SK-N-SH (cell line): ENCODE data around the gene BTBD9. TPM values are rescaled to one million over a fixed set of nuclear protein-coding genes. Genes with fewer than 3 reads are reported as not detected.

Experiments used
- CTCF ChIA-PET: fragments of 300-600, 350-600 bp; formaldehyde crosslinking; extraction: SDS; loops from one replicate; lab custom pipeline; 2021; lab: Yijun Ruan, JAX
- POLR2A ChIA-PET: fragments of 350-600 bp; sonication (Branson Sonifier 250); formaldehyde crosslinking; extraction: SDS; loops from one replicate; lab custom pipeline; 2020; ENCODE audit warnings: antibody characterized with exemption, inconsistent platforms; lab: Yijun Ruan, JAX
- DNase-seq: peaks from one replicate; pipeline ENCODE4 v3.0.0; 2012
- H2AFZ ChIP-seq: fragments of 200-600 bp; sonication (generic); 2 replicates; pipeline ENCODE4 v1.8.1; 2016; ENCODE audit warnings: antibody characterized with exemption, mild to moderate bottlenecking, low read depth
- H3F3A ChIP-seq: fragments of 200-600 bp; sonication (generic); replicated peaks from 2 replicates; pipeline ENCODE3; 2016; ENCODE audit warnings: antibody characterized with exemption, mild to moderate bottlenecking; ENCODE audit not compliant: insufficient read depth
- H3K27ac ChIP-seq, 2 experiments: fragments of 200-500 bp in 1 of 2; fragments of 200-600 bp in 1 of 2; sonication (Bioruptor generic) in 1 of 2; sonication (generic), shearing (Covaris generic) in 1 of 2; 2 replicates each; pipeline versions ENCODE4 v1.5.1 to v1.6.1; 2014 to 2016; ENCODE audit warnings: low read depth in 2 of 2, inconsistent platforms in 1 of 2, low read length in 1 of 2, mild to moderate bottlenecking in 1 of 2, mixed read lengths in 1 of 2
- H3K27me3 ChIP-seq: fragments of 200-600 bp; sonication (generic), shearing (Covaris generic); 2 replicates; pipeline ENCODE4 v1.6.1; 2016; ENCODE audit warnings: mixed run types; ENCODE audit not compliant: insufficient read depth
- H3K36me3 ChIP-seq, 2 experiments: fragments of 200-500 bp in 1 of 2; fragments of 200-600 bp in 1 of 2; sonication (Bioruptor generic) in 1 of 2; sonication (generic) in 1 of 2; replicated peaks in 1 of 2; 2 replicates each; pipeline versions ENCODE3 to v1.5.1; 2014 to 2016; ENCODE audit warnings: low read length in 1 of 2, mild to moderate bottlenecking in 1 of 2; ENCODE audit not compliant: insufficient read depth in 2 of 2, control insufficient read depth in 1 of 2
- H3K4me1 ChIP-seq, 2 experiments: fragments of 200-500 bp in 1 of 2; fragments of 200-600 bp in 1 of 2; sonication (Bioruptor generic) in 1 of 2; sonication (generic), shearing (Covaris generic) in 1 of 2; 2 replicates each; pipeline versions ENCODE4 v1.5.1 to v1.6.1; 2014 to 2016; ENCODE audit warnings: low read depth in 1 of 2, low read length in 1 of 2, mixed run types in 1 of 2; ENCODE audit not compliant: insufficient read depth in 2 of 2, control insufficient read depth in 1 of 2
- H3K4me2 ChIP-seq: fragments of 200-600 bp; sonication (generic), shearing (Covaris generic); 2 replicates; pipeline ENCODE4 v1.6.1; 2017; ENCODE audit warnings: mixed run types
- H3K4me3 ChIP-seq, 2 experiments: fragments of 200-500 bp in 1 of 2; fragments of 200-600 bp in 1 of 2; sonication (Bioruptor generic) in 1 of 2; sonication (generic), shearing (Covaris generic) in 1 of 2; 2 replicates each; pipeline versions ENCODE4 v1.5.1 to v1.8.1; 2014 to 2016; ENCODE audit warnings: low read depth in 2 of 2, inconsistent platforms in 1 of 2, low read length in 1 of 2, mild to moderate bottlenecking in 1 of 2, mixed read lengths in 1 of 2, moderate library complexity in 1 of 2
- H3K79me2 ChIP-seq: fragments of 200-600 bp; sonication (generic); 2 replicates; pipeline ENCODE4 v1.8.1; 2017; ENCODE audit warnings: mild to moderate bottlenecking; ENCODE audit not compliant: insufficient read depth
- H3K9ac ChIP-seq: fragments of 200-600 bp; sonication (generic); 2 replicates; pipeline ENCODE4 v1.6.1; 2017; ENCODE audit warnings: mixed run types
- H3K9me2 ChIP-seq: fragments of 200-600 bp; sonication (generic); 2 replicates; pipeline ENCODE4 v1.6.1; 2017; ENCODE audit warnings: mixed run types
- H3K9me3 ChIP-seq: fragments of 200-600 bp; sonication (generic); 2 replicates; pipeline ENCODE4 v1.6.1; 2017; ENCODE audit warnings: mixed run types, mild to moderate bottlenecking, moderate library complexity
- H4K20me1 ChIP-seq: fragments of 200-600 bp; sonication (generic); 2 replicates; pipeline ENCODE4 v1.6.1; 2017; ENCODE audit warnings: mild to moderate bottlenecking, mixed run types; ENCODE audit not compliant: insufficient read depth
- EZH2phosphoT487 ChIP-seq: fragments of 200-600 bp; sonication (generic); IDR thresholded peaks from 2 replicates; pipeline ENCODE4 v1.6.1; 2017; ENCODE audit warnings: low read depth, mixed run types, mild to moderate bottlenecking, antibody characterized with exemption, moderate library complexity, borderline replicate concordance
- JUND ChIP-seq: IDR thresholded peaks from 2 replicates; pipeline ENCODE4 v1.4.0; 2012
- NRF1 ChIP-seq: IDR thresholded peaks from 2 replicates; pipeline ENCODE4 v1.6.1; 2012; ENCODE audit warnings: low read depth, mild to moderate bottlenecking, low read length
- PBX3 ChIP-seq: IDR thresholded peaks from 2 replicates; pipeline ENCODE4; 2012
- RXRA ChIP-seq: IDR thresholded peaks from 2 replicates; pipeline ENCODE4 v1.4.0; 2012; ENCODE audit warnings: low read depth, mild to moderate bottlenecking, borderline replicate concordance
- TCF12 ChIP-seq: IDR thresholded peaks from 2 replicates; pipeline ENCODE4 v1.4.0; 2012
- WGBS: methylation state at CpG from one replicate; pipeline ENCODE4 v1.1.6; 2017; ENCODE audit warnings: low lambda C conversion rate; 5-methylcytosine and 5-hydroxymethylcytosine counted together
- polyA plus RNA-seq, 3 experiments: library from polyadenylated mRNA; depleted of rRNA; stranded (reverse); fragments of >200 nt; gene quantifications; 2 replicates each; pipeline ENCODE4 v1.2.3, GENCODE V29; 2012
- TF ChIP-seq, protein P1 (sequence below): fragments of 200-600 bp; sonication (generic); IDR thresholded peaks from 2 replicates; pipeline ENCODE4 v1.6.1; 2017; ENCODE audit warnings: antibody characterized with exemption, mild to moderate bottlenecking, moderate library complexity

BTBD9 gene
- polyA plus RNA-seq, 1 of the 3 experiments (the other 2 are of a cell fraction): 2.2 TPM

DNA sequence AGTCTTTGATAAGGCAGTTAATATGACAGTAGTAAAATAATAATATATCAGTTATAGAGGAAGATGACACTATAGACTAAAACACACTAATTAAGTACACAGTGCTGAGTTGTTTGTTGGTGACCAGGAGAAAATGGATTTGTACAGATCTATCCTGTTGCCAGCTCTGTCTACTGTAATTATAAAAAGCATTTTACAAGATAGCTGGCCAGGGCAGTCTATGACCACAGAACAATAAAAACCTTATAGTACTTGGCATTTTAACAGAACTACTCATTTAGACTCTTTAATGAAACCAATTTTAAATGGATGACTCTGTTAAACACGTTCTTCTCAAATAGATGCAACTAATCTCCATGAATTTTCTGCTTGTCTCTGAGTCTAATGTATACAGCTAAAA, 367.5 kb downstream of the BTBD9 start:
- Histone ChIP-seq H4K20me1 (no peaks in the 10 kb centered on the region), H3F3A (peaks cover 7% of the 10 kb centered on the region), H3K4me3 (no peak overlapping the region), H3K4me1 (peaks cover 30 to 39% of the 10 kb centered on the region in 2 experiments), H2AFZ (no peak overlapping the region), H3K36me3 (no peaks in the 10 kb centered on the region), H3K9me2 (no peaks in the 10 kb centered on the region), H3K4me2 (no peak overlapping the region), H3K27ac (peak overlapping the region in 1 of 2 experiments; percentile 66; a peak in 2 of 4 replicates), H3K9me3 (no peaks in the 10 kb centered on the region), H3K79me2 (no peaks in the 10 kb centered on the region; the same call in 1 of the 2 replicates), H3K27me3 (no peaks in the 10 kb centered on the region), H3K9ac (no peak overlapping the region)
- TF ChIP-seq PBX3: 0 out of 2 replicates have a peak, but pooled peaks have one; percentile 7
- TF ChIP-seq RXRA: no peak
- no peak for DNase-seq
- 77% methylated on average over 1 of the region's 1 CpG for WGBS
- CTCF ChIA-PET: interaction anchor here (0.6 to 1.1 kb wide), 2 partner anchors 17 to 238 kb away, joined by 3 to 4 read pairs; no protein-coding TSS in a partner anchor
- POLR2A ChIA-PET: no interaction called here

- Histone ChIP-seq H3K4me2 (peak overlapping the region; percentile 21), H3K79me2 (no peaks in the 10 kb centered on the region; the same call in 1 of the 2 replicates), H3K36me3 (no peaks in the 10 kb centered on the region), H3K4me1 (peaks cover 30 to 45% of the 10 kb centered on the region in 2 experiments), H4K20me1 (no peaks in the 10 kb centered on the region), H3K27ac (peak overlapping the region in 1 of 2 experiments; percentile 66; a peak in 3 of 4 replicates), H3F3A (peaks cover 7% of the 10 kb centered on the region), H3K4me3 (no peak overlapping the region), H3K27me3 (no peaks in the 10 kb centered on the region), H3K9me3 (no peaks in the 10 kb centered on the region), H3K9me2 (no peaks in the 10 kb centered on the region), H2AFZ (no peak overlapping the region), H3K9ac (no peak overlapping the region)
- ChIA-PET POLR2A (no interaction called here), CTCF (interaction anchor here (0.9 kb wide), 1 partner anchor 8 kb away, joined by 3 read pairs; no protein-coding TSS in a partner anchor)
- no peak for DNase-seq
- 0 out of 2 replicates have a peak, but pooled peaks have one; percentile 17 for TF ChIP-seq JUND
- TF ChIP-seq PBX3: 0 out of 2 replicates have a peak, but pooled peaks have one; percentile 12
- TF ChIP-seq EZH2phosphoT487: no peak
- TF ChIP-seq TCF12: peak; percentile 35; the same call in 1 of the 2 replicates
- TF ChIP-seq, protein P1, sequence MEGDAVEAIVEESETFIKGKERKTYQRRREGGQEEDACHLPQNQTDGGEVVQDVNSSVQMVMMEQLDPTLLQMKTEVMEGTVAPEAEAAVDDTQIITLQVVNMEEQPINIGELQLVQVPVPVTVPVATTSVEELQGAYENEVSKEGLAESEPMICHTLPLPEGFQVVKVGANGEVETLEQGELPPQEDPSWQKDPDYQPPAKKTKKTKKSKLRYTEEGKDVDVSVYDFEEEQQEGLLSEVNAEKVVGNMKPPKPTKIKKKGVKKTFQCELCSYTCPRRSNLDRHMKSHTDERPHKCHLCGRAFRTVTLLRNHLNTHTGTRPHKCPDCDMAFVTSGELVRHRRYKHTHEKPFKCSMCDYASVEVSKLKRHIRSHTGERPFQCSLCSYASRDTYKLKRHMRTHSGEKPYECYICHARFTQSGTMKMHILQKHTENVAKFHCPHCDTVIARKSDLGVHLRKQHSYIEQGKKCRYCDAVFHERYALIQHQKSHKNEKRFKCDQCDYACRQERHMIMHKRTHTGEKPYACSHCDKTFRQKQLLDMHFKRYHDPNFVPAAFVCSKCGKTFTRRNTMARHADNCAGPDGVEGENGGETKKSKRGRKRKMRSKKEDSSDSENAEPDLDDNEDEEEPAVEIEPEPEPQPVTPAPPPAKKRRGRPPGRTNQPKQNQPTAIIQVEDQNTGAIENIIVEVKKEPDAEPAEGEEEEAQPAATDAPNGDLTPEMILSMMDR: peak; percentile 28
- TF ChIP-seq NRF1: no peak
Observed at GRCh38 chr6:38271081-38271480, 368.6 kb downstream of the BTBD9 start.
